Testis (tissue), 2 donors: ENCODE data around the gene TMEM86A.

Experiments
- CTCF ChIP-seq, 3 experiments: fragments of 450-650 bp in 2 of 3; fragments of 200-600 bp in 1 of 3; sonication (generic) in 1 of 3; IDR thresholded peaks; one replicate each; pipeline ENCODE4 v1.5.1; 2016 to 2019; ENCODE audit warnings: antibody characterized with exemption in 3 of 3, mild to moderate bottlenecking in 2 of 3, moderate library complexity in 1 of 3
- POLR2A ChIP-seq: fragments of 450-650 bp; IDR thresholded peaks from one replicate; pipeline ENCODE4 v1.6.1; 2017; ENCODE audit warnings: antibody characterized with exemption, mild to moderate bottlenecking, moderate library complexity

- TF ChIP-seq POLR2A (no peak), CTCF (IDR thresholded peaks at IDR 0.05) (no peak)
These were observed 16.1 kb upstream of the TMEM86A start for GRCh38 chr11:18682466-18682865.
